ENCODE measurements around the gene DHX58. TPM values are rescaled to one million over a fixed set of nuclear protein-coding genes. Genes with fewer than 3 reads are reported as not detected.

DHX58 gene
- total and polyA plus RNA-seq, 2 donors (not counting 3 experiments of a cell fraction or from before 2014, with no cell fraction given) = 3.1 to 9.0 TPM

DNA sequence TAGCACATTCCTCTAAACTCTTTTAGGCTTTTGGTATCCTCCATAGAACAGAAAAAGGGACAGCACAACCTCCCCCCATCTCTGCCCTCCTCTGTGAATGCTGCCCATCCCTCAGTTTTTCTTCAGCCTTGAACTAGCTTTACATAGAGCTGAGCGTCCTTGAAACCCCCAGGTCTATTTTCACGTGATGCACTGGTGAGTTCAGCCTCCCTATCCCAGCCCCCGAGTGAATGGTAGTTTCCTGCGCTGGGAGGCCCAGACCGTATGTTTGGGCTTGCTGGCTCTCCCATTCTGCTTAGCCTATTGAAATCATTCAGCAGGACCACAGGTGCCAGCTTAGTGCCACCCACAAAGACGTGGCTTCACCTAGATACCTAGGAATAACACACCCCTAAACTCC is 36.7 kb downstream of the DHX58 start:
- Histone ChIP-seq H3K9me1 (replicated peaks; ENCODE audit: control insufficient read depth, extremely low read depth, insufficient read depth, low read length) (no peaks in the 10 kb centered on the region), H3K79me2 (ENCODE audit: control insufficient read depth, insufficient read depth, low read length) (no peaks in the 10 kb centered on the region), H3K4me1 (ENCODE audit: control insufficient read depth, extremely low read depth, insufficient read depth, low read length) (peaks cover 6% of the 10 kb centered on the region), H3K36me3 (ENCODE audit: control insufficient read depth in 2 of 2, extremely low read depth in 1 of 2, insufficient read depth in 2 of 2, low read length in 2 of 2) (no peaks in the 10 kb centered on the region), H3K9me3 (replicated peaks; ENCODE audit: control insufficient read depth, insufficient read depth, low read length) (no peaks in the 10 kb centered on the region), H3K4me2 (ENCODE audit: insufficient read depth, low read length) (no peak overlapping the region), H3K9ac (replicated peaks; ENCODE audit: extremely low read depth, insufficient read depth, low read length) (no peak overlapping the region), H3K27ac (ENCODE audit: insufficient read depth, low read depth, low read length) (no peak overlapping the region), H3K27me3 (ENCODE audit: control insufficient read depth in 2 of 2, insufficient read depth in 2 of 2, low read length in 2 of 2) (peaks cover 0 to 11% of the 10 kb centered on the region in 2 experiments), H2AFZ (ENCODE audit: low read depth, low read length) (no peak overlapping the region), H4K20me1 (replicated peaks; ENCODE audit: control insufficient read depth, extremely low read depth, insufficient read depth, low read length) (no peaks in the 10 kb centered on the region), H3K4me3 (replicated peaks in 1 of 3; ENCODE audit: insufficient read depth in 1 of 3, low read depth in 1 of 3, low read length in 3 of 3) (no peak overlapping the region)
- DNase-seq (ENCODE audit: low read depth, low spot score) (no peak), FAIRE-seq (no peak)
- intact Hi-C loops (cut with micrococcal nuclease) (no loop called here), dilution Hi-C loops (cut with MboI; ENCODE audit: extremely low pct_ligation_motif_present, low sequenced_read_pairs) (no loop called here)
- CTCF ChIA-PET = interaction anchor here (2.6 kb wide), 1 partner anchor 25 kb away, joined by 7 read pairs; no protein-coding TSS in a partner anchor
- no TSS peak for BruUV-seq (replicated peaks)
- POLR2A ChIA-PET = no interaction called here
- TF ChIP-seq FOS (IDR thresholded peaks at IDR 0.05; ENCODE audit: borderline replicate concordance, insufficient read depth, low read length) = no peak
- TF ChIP-seq POLR2AphosphoS5 (IDR thresholded peaks at IDR 0.05; ENCODE audit: insufficient read depth, low read depth, low read length) = no peak

- FAIRE-seq = peak; percentile 61
Observed at GRCh38 chr17:42072323-42073187, 40.0 kb downstream of the DHX58 start.

More at GRCh38 chr17:42072323-42073187, 40.0 kb downstream of the DHX58 start:
- intact Hi-C loops (cut with micrococcal nuclease) = no loop called here
- Histone ChIP-seq H3K79me2 (ENCODE audit: control insufficient read depth, insufficient read depth, low read length) (no peaks in the 10 kb centered on the region), H3K9ac (replicated peaks; ENCODE audit: extremely low read depth, insufficient read depth, low read length) (no peak overlapping the region), H3K4me2 (ENCODE audit: insufficient read depth, low read length) (peak overlapping the region; percentile 42), H3K36me3 (ENCODE audit: control insufficient read depth in 2 of 2, extremely low read depth in 1 of 2, insufficient read depth in 2 of 2, low read length in 2 of 2) (no peaks in the 10 kb centered on the region), H3K27me3 (ENCODE audit: control insufficient read depth in 2 of 2, insufficient read depth in 2 of 2, low read length in 2 of 2) (peaks cover 0 to 12% of the 10 kb centered on the region in 2 experiments), H3K9me3 (replicated peaks; ENCODE audit: control insufficient read depth, insufficient read depth, low read length) (no peaks in the 10 kb centered on the region), H3K4me1 (ENCODE audit: control insufficient read depth, extremely low read depth, insufficient read depth, low read length) (peaks cover 3% of the 10 kb centered on the region), H4K20me1 (replicated peaks; ENCODE audit: control insufficient read depth, extremely low read depth, insufficient read depth, low read length) (no peaks in the 10 kb centered on the region), H3K9me1 (replicated peaks; ENCODE audit: control insufficient read depth, extremely low read depth, insufficient read depth, low read length) (no peaks in the 10 kb centered on the region), H3K27ac (ENCODE audit: insufficient read depth, low read depth, low read length) (no peak overlapping the region), H3K4me3 (replicated peaks in 1 of 3; ENCODE audit: insufficient read depth in 1 of 3, low read depth in 1 of 3, low read length in 3 of 3) (no peak overlapping the region), H2AFZ (ENCODE audit: low read depth, low read length) (no peak overlapping the region)
- DNase-seq (ENCODE audit: low read depth, low spot score) = no peak
- TF ChIP-seq POLR2A (IDR thresholded peaks at IDR 0.05; ENCODE audit: low read depth, low read length) (no peak), EZH2 (IDR thresholded peaks at IDR 0.05; ENCODE audit: borderline replicate concordance, low read depth, low read length, severe bottlenecking) (peak; percentile 75), CTCF (IDR thresholded peaks at IDR 0.05; ENCODE audit: extremely low read depth in 1 of 2, insufficient read depth in 1 of 2, low read depth in 1 of 2, low read length in 2 of 2) (peak in 1 of 2 donors; percentile 7), GATA2 (IDR thresholded peaks at IDR 0.05; ENCODE audit: insufficient read depth, insufficient read length, low read depth, low read length) (no peak), POLR2AphosphoS5 (IDR thresholded peaks at IDR 0.05; ENCODE audit: insufficient read depth, low read depth, low read length) (no peak), FOS (IDR thresholded peaks at IDR 0.05; ENCODE audit: borderline replicate concordance, insufficient read depth, low read length) (no peak), MYC (IDR thresholded peaks at IDR 0.05; ENCODE audit: low read depth, low read length) (no peak), JUN (IDR thresholded peaks at IDR 0.05; ENCODE audit: borderline replicate concordance, insufficient read depth, insufficient read length, low read depth) (no peak)
- TF ChIP-seq, protein P1, sequence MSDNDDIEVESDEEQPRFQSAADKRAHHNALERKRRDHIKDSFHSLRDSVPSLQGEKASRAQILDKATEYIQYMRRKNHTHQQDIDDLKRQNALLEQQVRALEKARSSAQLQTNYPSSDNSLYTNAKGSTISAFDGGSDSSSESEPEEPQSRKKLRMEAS (IDR thresholded peaks at IDR 0.05; ENCODE audit: insufficient read depth, insufficient read length) = no peak
- dilution Hi-C loops (cut with MboI; ENCODE audit: extremely low pct_ligation_motif_present, low sequenced_read_pairs) = no loop called here
- ChIA-PET POLR2A (no interaction called here), CTCF (interaction anchor here (1.0 to 2.1 kb wide), 5 partner anchors 10 to 109 kb away, joined by 3 to 11 read pairs (median 4); partner anchors contain the start of gene DHX58)
- no TSS peak for BruUV-seq (replicated peaks)

Measured in endothelial cell of umbilical vein (primary cell).